Endothelial cell of umbilical vein (primary cell): ENCODE data around the gene KIF23. TPM values are rescaled to one million over a fixed set of nuclear protein-coding genes. Genes with fewer than 3 reads are reported as not detected.

Source experiments
- BruUV-seq: library from RNA; stranded (reverse); fragments of 400-500 nt; replicated peaks from 2 replicates; lab custom pipeline; 2021; lab: Mats Ljungman, UMichigan
- CTCF ChIA-PET: fragments of 300-600, 350-600 bp; sonication (Branson Sonifier 250); formaldehyde crosslinking; loops from one replicate; lab custom pipeline; 2021; ENCODE audit warnings: antibody characterized with exemption, inconsistent platforms; lab: Charles Lee
- POLR2A ChIA-PET: fragments of 300-600, 350-600 bp; sonication (Branson Sonifier 250); formaldehyde crosslinking; loops from one replicate; lab custom pipeline; 2021; ENCODE audit warnings: antibody characterized with exemption, inconsistent platforms; lab: Charles Lee
- DNase-seq: peaks from one replicate; pipeline ENCODE4 v3.0.0-alpha.2; 2011; ENCODE audit warnings: low read depth, low spot score
- FAIRE-seq: peaks from 2 replicates; lab custom pipeline; 2011; peaks lifted over from hg19 to GRCh38; lab: Jason Lieb, UNC
- H2AFZ ChIP-seq: 2 replicates; pipeline ENCODE4 v1.6.0; 2012; ENCODE audit warnings: low read depth, low read length, control low read depth, inconsistent platforms
- H3K27ac ChIP-seq: 2 replicates; pipeline ENCODE4 v1.5.1; 2011; ENCODE audit warnings: low read depth, mild to moderate bottlenecking, control low read depth, low read length, moderate library complexity; ENCODE audit not compliant: insufficient read depth
- H3K27me3 ChIP-seq, 2 experiments: 2 replicates each; pipeline versions ENCODE4 v1.6.0 to v1.6.1; 2011; ENCODE audit warnings: low read length in 2 of 2, mixed read lengths in 1 of 2; ENCODE audit not compliant: control insufficient read depth in 2 of 2, insufficient read depth in 2 of 2
- H3K36me3 ChIP-seq, 2 experiments: 2 replicates in 1 of 2; 3 replicates in 1 of 2; pipeline ENCODE4 v1.5.1; 2011; ENCODE audit warnings: low read length in 2 of 2, mild to moderate bottlenecking in 1 of 2, moderate library complexity in 1 of 2; ENCODE audit not compliant: control insufficient read depth in 2 of 2, insufficient read depth in 2 of 2; ENCODE audit errors: extremely low read depth in 1 of 2
- H3K4me1 ChIP-seq: 3 replicates; pipeline ENCODE4 v1.5.1; 2011; ENCODE audit warnings: mild to moderate bottlenecking, low read length; ENCODE audit not compliant: control insufficient read depth, insufficient read depth; ENCODE audit errors: extremely low read depth
- H3K4me2 ChIP-seq: 2 replicates; pipeline ENCODE4 v1.6.1; 2011; ENCODE audit warnings: low read length, control low read depth, mixed read lengths; ENCODE audit not compliant: insufficient read depth
- H3K4me3 ChIP-seq, 3 experiments: fragments of 200-600 bp in 1 of 3; sonication (generic), shearing (Covaris generic) in 1 of 3; replicated peaks in 1 of 3; 2 replicates each; pipeline ENCODE4 v1.5.1; 2011 to 2016; ENCODE audit warnings: control low read depth in 3 of 3, low read length in 3 of 3, mild to moderate bottlenecking in 2 of 3, inconsistent platforms in 1 of 3, low read depth in 1 of 3, moderate library complexity in 1 of 3; ENCODE audit not compliant: insufficient read depth in 1 of 3
- H3K79me2 ChIP-seq: 2 replicates; pipeline ENCODE4 v1.6.0; 2012; ENCODE audit warnings: low read length, inconsistent platforms; ENCODE audit not compliant: control insufficient read depth, insufficient read depth
- H3K9ac ChIP-seq: replicated peaks from 2 replicates; pipeline ENCODE3; 2011; ENCODE audit warnings: low read length, control low read depth; ENCODE audit not compliant: insufficient read depth; ENCODE audit errors: extremely low read depth
- H3K9me1 ChIP-seq: replicated peaks from 3 replicates; pipeline ENCODE4 v1.6.0; 2011; ENCODE audit warnings: mild to moderate bottlenecking, low read length; ENCODE audit not compliant: control insufficient read depth, insufficient read depth; ENCODE audit errors: extremely low read depth
- H3K9me3 ChIP-seq: replicated peaks from 2 replicates; pipeline ENCODE4 v1.5.1; 2012; ENCODE audit warnings: low read length, inconsistent platforms; ENCODE audit not compliant: control insufficient read depth, insufficient read depth
- H4K20me1 ChIP-seq: replicated peaks from 2 replicates; pipeline ENCODE3; 2011; ENCODE audit warnings: mild to moderate bottlenecking, low read length; ENCODE audit not compliant: control insufficient read depth, insufficient read depth; ENCODE audit errors: extremely low read depth
- POLR2AphosphoS5 ChIP-seq: IDR thresholded peaks from 2 replicates; pipeline ENCODE4 v1.6.1; 2012; ENCODE audit warnings: low read depth, mild to moderate bottlenecking, control low read depth, low read length, moderate library complexity; ENCODE audit not compliant: insufficient read depth
- dilution Hi-C: fragments of 300-500 bp; cut with MboI; formaldehyde crosslinking; loops from one replicate; pipeline ENCODE4 v1.15.0; 2019; ENCODE audit warnings: low sequenced_read_pairs; ENCODE audit not compliant: extremely low pct_ligation_motif_present
- intact Hi-C: fragments of 100-400 bp; cut with micrococcal nuclease; formaldehyde crosslinking; loops from one replicate; pipeline ENCODE4 v1.10.0; 2022
- polyA plus RNA-seq, 4 experiments: library from polyadenylated mRNA; depleted of rRNA in 3 of 4; stranded (reverse) in 3 of 4; unstranded in 1 of 4; fragments of >200 nt; gene quantifications; 2 replicates each; pipeline versions ENCODE4 v1.2.1 to v1.2.3, GENCODE V29; 2011 to 2012; ENCODE audit warnings: missing spikeins in 1 of 4
- total RNA-seq: library from RNA; stranded (reverse); gene quantifications from 2 replicates; pipeline ENCODE4 v1.2.3, GENCODE V29; 2021
- TF ChIP-seq, protein P1 (sequence below), 2 donors: IDR thresholded peaks; 1 replicate in 1 of 2; 2 replicates in 1 of 2; pipeline ENCODE4 v1.5.1; 2011; ENCODE audit warnings: low read length in 2 of 2, mild to moderate bottlenecking in 2 of 2, moderate library complexity in 2 of 2, control low read depth in 1 of 2, inconsistent platforms in 1 of 2, low read depth in 1 of 2; ENCODE audit not compliant: insufficient read depth in 1 of 2; ENCODE audit errors: extremely low read depth in 1 of 2

KIF23 gene
- total and polyA plus RNA-seq, 2 donors (not counting 3 experiments of a cell fraction or from before 2014, with no cell fraction given): 25.4 to 64.7 TPM

DNA sequence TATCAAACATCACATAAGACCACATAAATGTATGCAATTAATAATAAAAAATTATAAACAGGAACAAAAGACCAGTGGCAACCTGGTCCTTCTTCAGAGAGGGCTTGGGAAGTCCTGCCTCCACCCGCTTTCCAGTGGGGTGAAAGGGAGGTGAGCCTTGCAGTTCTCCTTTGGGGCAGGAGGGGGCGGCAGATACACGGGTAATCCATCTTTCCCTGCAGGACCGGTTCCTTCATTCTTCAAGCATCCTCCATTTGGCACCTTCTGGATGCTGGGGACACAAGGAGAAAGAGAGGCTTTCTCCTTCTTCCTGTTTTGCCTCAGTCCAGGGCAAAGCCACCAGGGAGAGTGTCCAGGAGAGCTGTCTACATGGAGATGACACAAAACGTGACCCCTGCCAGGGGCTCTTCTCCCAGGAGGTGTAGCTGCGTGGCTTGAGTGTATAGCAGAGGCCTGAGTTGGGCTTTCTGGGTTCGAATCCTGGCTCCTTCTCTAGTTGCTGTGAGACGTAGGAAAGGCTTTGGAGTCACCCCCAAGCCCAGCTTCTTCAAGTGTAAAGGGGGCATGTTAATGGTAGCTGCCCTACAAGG, 61.7 kb downstream of the KIF23 start:
- BruUV-seq: no TSS peak
- no peak overlapping the region for H3K4me3 ChIP-seq
- ChIA-PET CTCF (interaction anchor here (0.5 to 5.3 kb wide), 15 partner anchors 9 to 1192 kb away, joined by 3 to 36 read pairs (median 4); no protein-coding TSS in a partner anchor), POLR2A (interaction anchor here (0.6 kb wide), 1 partner anchor 18 kb away, joined by 3 read pairs; no protein-coding TSS in a partner anchor)
- peak; percentile 79 for DNase-seq
- peak; percentile 89 for FAIRE-seq
- H3K4me2 ChIP-seq: no peak overlapping the region
- peaks cover 15% of the 10 kb centered on the region for H3K4me1 ChIP-seq
- intact Hi-C loops (loop anchor here (1.0 to 10.0 kb wide), 7 partner anchors 10 to 1179 kb away; no protein-coding TSS in a partner anchor), dilution Hi-C loops (no loop called here)
- no peak for TF ChIP-seq POLR2AphosphoS5
- TF ChIP-seq, protein P1, sequence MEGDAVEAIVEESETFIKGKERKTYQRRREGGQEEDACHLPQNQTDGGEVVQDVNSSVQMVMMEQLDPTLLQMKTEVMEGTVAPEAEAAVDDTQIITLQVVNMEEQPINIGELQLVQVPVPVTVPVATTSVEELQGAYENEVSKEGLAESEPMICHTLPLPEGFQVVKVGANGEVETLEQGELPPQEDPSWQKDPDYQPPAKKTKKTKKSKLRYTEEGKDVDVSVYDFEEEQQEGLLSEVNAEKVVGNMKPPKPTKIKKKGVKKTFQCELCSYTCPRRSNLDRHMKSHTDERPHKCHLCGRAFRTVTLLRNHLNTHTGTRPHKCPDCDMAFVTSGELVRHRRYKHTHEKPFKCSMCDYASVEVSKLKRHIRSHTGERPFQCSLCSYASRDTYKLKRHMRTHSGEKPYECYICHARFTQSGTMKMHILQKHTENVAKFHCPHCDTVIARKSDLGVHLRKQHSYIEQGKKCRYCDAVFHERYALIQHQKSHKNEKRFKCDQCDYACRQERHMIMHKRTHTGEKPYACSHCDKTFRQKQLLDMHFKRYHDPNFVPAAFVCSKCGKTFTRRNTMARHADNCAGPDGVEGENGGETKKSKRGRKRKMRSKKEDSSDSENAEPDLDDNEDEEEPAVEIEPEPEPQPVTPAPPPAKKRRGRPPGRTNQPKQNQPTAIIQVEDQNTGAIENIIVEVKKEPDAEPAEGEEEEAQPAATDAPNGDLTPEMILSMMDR (IDR thresholded peaks at IDR 0.05; ENCODE audit: extremely low read depth in 1 of 2, insufficient read depth in 1 of 2, low read depth in 1 of 2, low read length in 2 of 2): peak; percentile 90 to 91
- H3K9me1 ChIP-seq: no peaks in the 10 kb centered on the region
- no peaks in the 10 kb centered on the region for H3K9me3 ChIP-seq
- H4K20me1 ChIP-seq: no peaks in the 10 kb centered on the region
- no peaks in the 10 kb centered on the region for H3K27me3 ChIP-seq
- no peak overlapping the region for H2AFZ ChIP-seq
- H3K27ac ChIP-seq: no peak overlapping the region
- H3K79me2 ChIP-seq: no peaks in the 10 kb centered on the region
- no peaks in the 10 kb centered on the region for H3K36me3 ChIP-seq
- H3K9ac ChIP-seq: no peak overlapping the region
